NT2/D1 (cell line): ENCODE measurements around the gene ZNF320.
"Not testable (repeated sequence)": the region's sequence is repeated elsewhere in the genome, so short reads cannot be mapped to it uniquely, and the experiment has no call there.

Experiments
- DNase-seq: peaks from one replicate; pipeline ENCODE4 v3.0.0-alpha.2; 2011; ENCODE audit warnings: low read depth, low spot score
- H3K27me3 ChIP-seq: 2 replicates; pipeline ENCODE4 v1.6.0; 2011; ENCODE audit warnings: mild to moderate bottlenecking; ENCODE audit not compliant: insufficient read length, insufficient read depth
- H3K36me3 ChIP-seq: 2 replicates; pipeline ENCODE4 v1.6.1; 2011; ENCODE audit warnings: mild to moderate bottlenecking, low read length, mixed read lengths; ENCODE audit not compliant: insufficient read depth, insufficient read length
- H3K4me1 ChIP-seq: 2 replicates; pipeline ENCODE4 v1.5.1; 2011; ENCODE audit not compliant: insufficient read depth, insufficient read length
- H3K4me3 ChIP-seq: 2 replicates; pipeline ENCODE4 v1.5.1; 2011; ENCODE audit warnings: low read depth; ENCODE audit not compliant: insufficient read length
- H3K9ac ChIP-seq: 2 replicates; pipeline ENCODE4 v1.6.0; 2011; ENCODE audit warnings: low read depth; ENCODE audit not compliant: insufficient read length
- H3K9me3 ChIP-seq: 2 replicates; pipeline ENCODE4 v1.5.1; 2011; ENCODE audit warnings: mild to moderate bottlenecking, low read length; ENCODE audit not compliant: insufficient read depth
- SUZ12 ChIP-seq: IDR thresholded peaks from 2 replicates; pipeline ENCODE4 v1.6.1; 2011; ENCODE audit not compliant: insufficient read length, insufficient read depth; ENCODE audit errors: extremely low read depth
- YY1 ChIP-seq: IDR thresholded peaks from 2 replicates; pipeline ENCODE4 v1.6.1; 2011; ENCODE audit not compliant: insufficient read length, insufficient read depth
- ZNF274 ChIP-seq: IDR thresholded peaks from 2 replicates; pipeline ENCODE4 v1.6.1; 2011; ENCODE audit warnings: mild to moderate bottlenecking, low read depth, low read length

Gene ZNF320

GRCh38 chr19:52942386-52943133 lies 45.1 kb upstream of the ZNF320 start:
- TF ChIP-seq YY1 (no peak), SUZ12 (no peak), ZNF274 (no peak)
- Histone ChIP-seq H3K4me1 (no peaks in the 10 kb centered on the region), H3K4me3 (peak overlapping the region; percentile 59), H3K9me3 (peaks cover 5% of the 10 kb centered on the region; the same call in 1 of the 2 replicates), H3K9ac (peak overlapping the region; percentile 80), H3K27me3 (no peaks in the 10 kb centered on the region), H3K36me3 (peaks cover 3% of the 10 kb centered on the region)
- DNase-seq = no peak

GRCh38 chr19:52941941-52942385 lies 44.5 kb upstream of the ZNF320 start:
- Histone ChIP-seq H3K4me1 (no peaks in the 10 kb centered on the region), H3K9me3 (no peaks in the 10 kb centered on the region), H3K4me3 (peak overlapping the region; percentile 59), H3K36me3 (peaks cover 9% of the 10 kb centered on the region), H3K27me3 (no peaks in the 10 kb centered on the region), H3K9ac (peak overlapping the region; percentile 80)
- no peak for DNase-seq
- TF ChIP-seq ZNF274 = no peak
- no peak for TF ChIP-seq YY1
- TF ChIP-seq SUZ12 = no peak

GRCh38 chr19:52941523-52941922 lies 44.1 kb upstream of the ZNF320 start:
- Histone ChIP-seq H3K9ac (peak overlapping the region; percentile 80), H3K36me3 (peaks cover 12% of the 10 kb centered on the region)
- H3K27me3 ChIP-seq = not testable (repeated sequence)

GRCh38 chr19:52940905-52941304 lies 43.5 kb upstream of the ZNF320 start:
- not testable (repeated sequence) for H3K27me3 ChIP-seq, H3K4me1 ChIP-seq, H3K4me3 ChIP-seq, H3K9me3 ChIP-seq, H3K9ac ChIP-seq, DNase-seq
- H3K36me3 ChIP-seq = peaks cover 12% of the 10 kb centered on the region

More at GRCh38 chr19:52941523-52941922, 44.1 kb upstream of the ZNF320 start:
- H3K4me1 ChIP-seq, DNase-seq, H3K9me3 ChIP-seq: not testable (repeated sequence)
- peak overlapping the region; percentile 59 for H3K4me3 ChIP-seq

- no peaks in the 10 kb centered on the region for H3K4me1 ChIP-seq
- no peak for TF ChIP-seq YY1
- no peak for TF ChIP-seq SUZ12
- no peak for TF ChIP-seq ZNF274
- peaks cover 18% of the 10 kb centered on the region for H3K36me3 ChIP-seq
- no peak overlapping the region for H3K4me3 ChIP-seq
- DNase-seq = no peak
- no peak overlapping the region for H3K9ac ChIP-seq
- H3K27me3 ChIP-seq = no peaks in the 10 kb centered on the region
- H3K9me3 ChIP-seq = no peaks in the 10 kb centered on the region
Measured at GRCh38 chr19:52938761-52939160, 41.3 kb upstream of the ZNF320 start.

- Histone ChIP-seq H3K4me1 (no peaks in the 10 kb centered on the region), H3K9me3 (no peaks in the 10 kb centered on the region), H3K27me3 (no peaks in the 10 kb centered on the region), H3K4me3 (no peak overlapping the region), H3K9ac (no peak overlapping the region), H3K36me3 (peaks cover 18% of the 10 kb centered on the region)
- TF ChIP-seq SUZ12 = no peak
- no peak for TF ChIP-seq ZNF274
- no peak for TF ChIP-seq YY1
- no peak for DNase-seq
Measured at GRCh38 chr19:52936954-52937325, 39.5 kb upstream of the ZNF320 start.

- peaks cover 18% of the 10 kb centered on the region for H3K36me3 ChIP-seq
- DNase-seq = no peak
Measured at GRCh38 chr19:52936151-52936953, 38.9 kb upstream of the ZNF320 start.

More at GRCh38 chr19:52936151-52936953, 38.9 kb upstream of the ZNF320 start:
- no peak overlapping the region for H3K9ac ChIP-seq
- no peaks in the 10 kb centered on the region for H3K4me1 ChIP-seq
- H3K4me3 ChIP-seq = no peak overlapping the region
- no peaks in the 10 kb centered on the region for H3K9me3 ChIP-seq
- TF ChIP-seq SUZ12 (no peak), YY1 (no peak), ZNF274 (no peak)
- no peaks in the 10 kb centered on the region for H3K27me3 ChIP-seq
